PC-9 (cell line): ENCODE measurements around the gene TTLL3.

Experiments used
- EZH2 ChIP-seq: fragments of 200-600 bp; sonication (generic); IDR thresholded peaks from 2 replicates; pipeline ENCODE4 v1.8.0; 2017; ENCODE audit warnings: antibody characterized with exemption, low read depth
- TF ChIP-seq, protein P1 (sequence below): fragments of 200-600 bp; sonication (generic); conservative IDR thresholded peaks from 2 replicates; pipeline ENCODE4 v1.6.1; 2017; ENCODE audit warnings: mixed run types, antibody characterized with exemption, mild to moderate bottlenecking, moderate library complexity

DNA sequence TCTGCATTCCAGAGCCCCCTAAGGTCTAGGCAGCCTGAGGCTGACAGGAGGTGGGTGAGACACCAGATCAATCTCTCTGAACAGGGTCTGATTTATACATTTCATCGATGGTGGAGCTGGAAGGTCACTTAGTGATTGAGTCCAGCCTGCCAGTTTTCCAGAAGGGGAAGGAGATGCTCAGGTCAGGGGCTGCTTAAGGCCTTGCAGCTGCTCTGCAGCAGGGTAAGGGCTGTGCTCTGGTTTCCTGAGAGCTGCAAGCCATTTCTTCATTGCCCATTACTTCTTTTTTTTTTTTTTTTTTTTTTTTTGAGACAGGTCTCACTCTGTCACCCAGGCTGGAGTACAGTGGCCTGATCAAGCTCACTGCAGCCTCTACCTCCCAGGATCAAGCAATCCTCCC is 28.5 kb upstream of the TTLL3 start:
- TF ChIP-seq, protein P1, sequence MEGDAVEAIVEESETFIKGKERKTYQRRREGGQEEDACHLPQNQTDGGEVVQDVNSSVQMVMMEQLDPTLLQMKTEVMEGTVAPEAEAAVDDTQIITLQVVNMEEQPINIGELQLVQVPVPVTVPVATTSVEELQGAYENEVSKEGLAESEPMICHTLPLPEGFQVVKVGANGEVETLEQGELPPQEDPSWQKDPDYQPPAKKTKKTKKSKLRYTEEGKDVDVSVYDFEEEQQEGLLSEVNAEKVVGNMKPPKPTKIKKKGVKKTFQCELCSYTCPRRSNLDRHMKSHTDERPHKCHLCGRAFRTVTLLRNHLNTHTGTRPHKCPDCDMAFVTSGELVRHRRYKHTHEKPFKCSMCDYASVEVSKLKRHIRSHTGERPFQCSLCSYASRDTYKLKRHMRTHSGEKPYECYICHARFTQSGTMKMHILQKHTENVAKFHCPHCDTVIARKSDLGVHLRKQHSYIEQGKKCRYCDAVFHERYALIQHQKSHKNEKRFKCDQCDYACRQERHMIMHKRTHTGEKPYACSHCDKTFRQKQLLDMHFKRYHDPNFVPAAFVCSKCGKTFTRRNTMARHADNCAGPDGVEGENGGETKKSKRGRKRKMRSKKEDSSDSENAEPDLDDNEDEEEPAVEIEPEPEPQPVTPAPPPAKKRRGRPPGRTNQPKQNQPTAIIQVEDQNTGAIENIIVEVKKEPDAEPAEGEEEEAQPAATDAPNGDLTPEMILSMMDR, result no peak
- TF ChIP-seq EZH2, result no peak
